Duodenal mucosa (tissue), 2 donors: Measurements from ENCODE around the gene ZMYM2.

Source experiments
- H3K27ac ChIP-seq: one replicate; pipeline ENCODE4 v1.7.0; 2013; ENCODE audit warnings: low read depth, low read length
- H3K27me3 ChIP-seq, 2 donors: one replicate each; pipeline ENCODE4 v1.7.0; 2013; ENCODE audit warnings: low read length in 2 of 2, control low read depth in 1 of 2; ENCODE audit not compliant: insufficient read depth in 2 of 2, control insufficient read depth in 1 of 2
- H3K36me3 ChIP-seq, 2 donors: one replicate each; pipeline ENCODE4 v1.7.0; 2013; ENCODE audit warnings: low read length in 2 of 2, control low read depth in 1 of 2; ENCODE audit not compliant: insufficient read depth in 2 of 2, control insufficient read depth in 1 of 2
- H3K4me1 ChIP-seq, 2 donors: one replicate each; pipeline ENCODE4 v1.7.0; 2013; ENCODE audit warnings: low read length in 2 of 2, control low read depth in 1 of 2; ENCODE audit not compliant: insufficient read depth in 2 of 2, control insufficient read depth in 1 of 2
- H3K4me3 ChIP-seq, 2 donors: one replicate each; pipeline ENCODE4 v1.7.0; 2013; ENCODE audit warnings: low read length in 2 of 2, low read depth in 1 of 2
- H3K9ac ChIP-seq, 2 donors: one replicate each; pipeline ENCODE4 v1.7.0; 2013; ENCODE audit warnings: low read length in 2 of 2, low read depth in 1 of 2
- H3K9me3 ChIP-seq, 2 donors: one replicate each; pipeline ENCODE4 v1.7.0; 2013; ENCODE audit warnings: low read length in 2 of 2, control low read depth in 1 of 2; ENCODE audit not compliant: control insufficient read depth in 1 of 2

The ZMYM2 gene

DNA sequence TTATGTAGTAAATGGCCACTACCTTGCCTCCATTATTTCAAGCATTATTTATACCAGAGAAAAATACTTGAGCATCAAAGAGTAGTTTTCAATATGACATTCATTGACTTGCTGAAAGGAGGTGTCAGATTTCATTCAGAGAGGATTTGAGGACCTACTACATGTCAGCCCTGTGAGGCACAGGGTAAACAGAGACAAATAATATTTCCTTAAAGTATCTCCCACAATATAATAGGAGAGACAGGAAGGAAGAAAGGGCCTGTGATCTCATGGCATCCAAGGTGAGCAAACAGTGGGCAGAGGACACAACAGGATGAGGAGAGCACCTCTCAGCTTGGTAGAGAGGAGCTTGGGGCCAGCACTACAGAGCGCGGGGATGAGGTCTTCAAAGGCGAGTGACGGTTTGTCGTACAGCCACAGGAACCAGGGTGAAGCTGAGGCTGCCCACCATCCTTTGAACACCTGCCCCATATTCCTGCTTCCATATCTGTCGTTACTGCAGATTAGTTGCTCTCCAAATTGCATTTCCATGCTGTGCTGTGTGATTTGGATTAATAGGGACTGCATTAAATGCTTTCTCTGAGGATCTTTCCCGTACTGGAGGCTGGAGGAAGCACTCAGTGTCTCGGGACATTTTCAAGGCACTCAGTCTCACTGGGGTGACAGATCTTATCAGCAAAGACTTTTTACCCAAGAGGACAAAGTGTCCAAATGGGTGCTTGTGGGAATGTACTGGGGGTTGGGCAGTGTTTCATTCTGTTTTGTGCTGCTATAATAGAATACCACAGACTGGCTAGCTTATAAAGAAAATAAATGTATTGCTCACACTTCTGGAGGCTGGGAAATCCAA is 143.2 kb downstream of the ZMYM2 start:
- H3K27me3 ChIP-seq: peaks cover 12 to 22% of the 10 kb centered on the region in 2 donors

DNA sequence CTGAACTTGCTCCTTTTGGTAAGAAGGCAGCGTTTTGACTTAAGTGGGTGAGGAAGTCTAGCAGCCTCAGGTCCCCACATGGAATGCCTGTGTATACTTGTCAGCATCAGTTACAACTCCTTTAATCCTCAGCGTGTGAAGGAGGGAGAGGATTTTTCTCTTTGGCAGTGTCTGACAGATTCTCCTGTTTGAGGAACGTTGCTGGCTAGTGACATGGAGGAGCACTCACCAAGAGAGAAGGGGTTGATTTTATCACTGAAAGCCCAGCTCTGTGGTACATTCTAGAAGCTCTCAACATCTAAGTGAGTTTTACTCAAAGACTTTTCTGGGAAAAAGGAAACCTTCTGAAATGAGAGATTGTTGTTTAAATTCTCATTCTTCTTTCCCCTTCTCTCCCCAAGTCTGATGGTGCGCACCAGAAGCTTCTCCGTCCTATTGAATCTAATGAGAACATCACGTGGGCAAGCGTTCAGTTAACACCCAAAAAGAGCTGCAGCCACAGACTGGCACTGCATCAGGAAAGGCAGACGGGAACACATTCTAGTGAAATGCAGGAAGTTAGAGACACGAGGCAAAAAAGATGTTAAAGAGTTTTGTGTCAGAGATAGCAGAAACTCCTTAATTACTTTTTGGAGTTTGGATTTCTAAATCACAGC is 144.1 kb downstream of the ZMYM2 start:
- H3K27me3 ChIP-seq: peaks cover 12 to 22% of the 10 kb centered on the region in 2 donors
- H3K9ac ChIP-seq: no peak overlapping the region

More for the DNA sequence above, 143.2 kb downstream of the ZMYM2 start:
- Histone ChIP-seq H3K9ac (no peak overlapping the region), H3K4me1 (no peaks in the 10 kb centered on the region), H3K27ac (no peak overlapping the region), H3K4me3 (no peak overlapping the region), H3K36me3 (no peaks in the 10 kb centered on the region), H3K9me3 (no peaks in the 10 kb centered on the region)

DNA sequence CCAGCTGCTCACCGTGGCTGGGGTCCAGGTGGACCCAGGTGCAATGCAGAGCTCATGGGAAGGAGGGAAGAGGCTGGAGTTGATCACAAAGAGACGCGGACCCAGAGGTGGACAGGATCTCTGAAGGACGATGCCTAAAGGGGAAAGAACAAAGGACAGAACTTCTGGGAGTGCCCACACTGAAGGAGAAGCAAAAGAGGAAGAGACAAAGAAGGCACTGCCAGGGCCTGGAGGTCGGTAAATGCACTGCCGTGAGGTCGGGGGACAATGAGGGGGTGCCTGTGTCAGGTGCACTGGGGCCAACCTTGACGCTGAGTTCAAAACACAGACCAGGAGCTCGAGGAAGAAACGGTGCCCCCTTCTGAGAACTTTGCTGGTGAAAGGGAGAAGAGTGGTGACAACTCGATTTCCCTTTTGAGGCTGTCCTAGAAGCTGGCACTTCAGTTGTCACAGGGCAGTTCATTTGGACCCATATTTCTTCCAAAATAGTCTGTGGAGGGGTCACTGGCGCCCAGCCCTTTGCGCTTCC is 146.7 kb downstream of the ZMYM2 start:
- H3K36me3 ChIP-seq: no peaks in the 10 kb centered on the region
- H3K9ac ChIP-seq: no peak overlapping the region
- H3K27me3 ChIP-seq: peaks cover 6 to 16% of the 10 kb centered on the region in 2 donors
- H3K4me1 ChIP-seq: no peaks in the 10 kb centered on the region
- no peak overlapping the region for H3K27ac ChIP-seq
- no peak overlapping the region for H3K4me3 ChIP-seq
- H3K9me3 ChIP-seq: no peaks in the 10 kb centered on the region

More for the DNA sequence above, 144.1 kb downstream of the ZMYM2 start:
- H3K4me1 ChIP-seq: no peaks in the 10 kb centered on the region
- no peaks in the 10 kb centered on the region for H3K9me3 ChIP-seq
- H3K36me3 ChIP-seq: no peaks in the 10 kb centered on the region
- H3K4me3 ChIP-seq: no peak overlapping the region
- no peak overlapping the region for H3K27ac ChIP-seq

DNA sequence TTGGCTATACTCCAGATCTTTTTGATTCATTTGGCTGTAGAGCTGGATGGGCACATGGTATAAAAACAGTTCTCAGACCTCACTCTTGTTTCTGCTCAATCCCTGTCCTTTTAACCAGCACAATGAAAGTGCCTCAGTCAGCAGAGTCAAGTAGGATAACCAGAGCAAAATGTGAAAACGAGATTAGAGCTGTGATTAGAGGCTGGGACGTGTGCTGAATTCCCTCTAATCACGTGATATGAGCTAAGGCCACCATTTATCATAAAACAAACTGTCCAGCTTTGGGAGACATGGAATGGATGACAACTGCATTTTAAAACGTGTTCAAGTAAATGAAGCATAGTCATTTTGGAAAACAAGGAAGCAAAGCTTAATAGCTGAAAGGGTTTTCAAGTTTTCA is 148.2 kb downstream of the ZMYM2 start:
- Histone ChIP-seq H3K27ac (no peak overlapping the region), H3K9ac (no peak overlapping the region), H3K27me3 (peaks cover 3 to 13% of the 10 kb centered on the region in 2 donors), H3K36me3 (no peaks in the 10 kb centered on the region), H3K4me3 (no peak overlapping the region), H3K4me1 (no peaks in the 10 kb centered on the region), H3K9me3 (no peaks in the 10 kb centered on the region)

DNA sequence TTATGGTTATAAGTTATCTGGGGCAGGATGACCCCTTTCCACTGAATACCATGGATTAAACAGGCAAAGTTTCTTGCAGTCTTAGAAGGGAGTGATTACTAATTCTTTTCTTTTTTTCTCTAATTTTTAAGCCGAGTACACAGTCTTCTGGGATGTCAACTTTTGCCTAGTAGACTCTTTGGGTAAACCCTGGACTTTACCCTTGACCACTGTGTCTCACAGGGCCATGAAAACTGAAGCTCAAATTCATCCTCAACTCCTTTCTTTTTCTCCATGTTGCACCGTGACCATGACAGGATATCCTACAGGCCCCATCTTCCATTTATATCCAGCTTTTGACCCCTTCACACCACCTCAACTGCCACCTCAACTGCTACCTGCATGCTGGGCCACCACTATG is 150.5 kb downstream of the ZMYM2 start:
- Histone ChIP-seq H3K9ac (no peak overlapping the region), H3K4me3 (no peak overlapping the region), H3K4me1 (no peaks in the 10 kb centered on the region), H3K9me3 (no peaks in the 10 kb centered on the region), H3K27ac (no peak overlapping the region), H3K36me3 (no peaks in the 10 kb centered on the region), H3K27me3 (peaks cover 0 to 3% of the 10 kb centered on the region in 2 donors)

DNA sequence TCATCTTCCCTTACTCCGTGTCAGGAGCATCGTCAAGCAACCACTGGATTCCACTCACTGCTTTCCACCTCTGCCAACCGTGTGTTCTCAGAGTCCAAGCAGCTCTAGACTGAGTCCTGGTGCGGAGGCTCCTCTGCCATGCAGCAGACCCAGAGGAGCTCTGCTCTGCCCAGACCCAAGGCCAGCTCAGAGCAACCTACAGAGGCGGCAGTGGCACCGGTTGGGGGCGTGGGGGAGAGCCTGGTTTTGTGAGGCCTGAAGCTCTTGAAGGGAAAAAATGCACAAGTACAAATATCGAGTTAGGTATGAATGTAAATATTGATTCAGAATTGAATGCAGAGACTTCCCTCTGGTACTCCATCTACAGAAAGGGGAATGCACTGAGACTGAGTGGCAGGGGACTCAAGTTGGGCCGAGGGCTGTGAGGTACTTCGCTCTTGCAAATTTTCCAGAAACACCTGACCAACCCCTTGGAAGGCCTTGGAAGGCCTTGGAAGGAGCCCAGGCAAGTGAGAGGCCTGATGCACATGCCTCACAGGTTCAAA is 155.6 kb downstream of the ZMYM2 start:
- Histone ChIP-seq H3K4me3 (no peak overlapping the region), H3K27me3 (no peaks in the 10 kb centered on the region), H3K27ac (no peak overlapping the region), H3K9me3 (no peaks in the 10 kb centered on the region), H3K9ac (no peak overlapping the region), H3K36me3 (no peaks in the 10 kb centered on the region), H3K4me1 (peaks cover 0 to 6% of the 10 kb centered on the region in 2 donors)

DNA sequence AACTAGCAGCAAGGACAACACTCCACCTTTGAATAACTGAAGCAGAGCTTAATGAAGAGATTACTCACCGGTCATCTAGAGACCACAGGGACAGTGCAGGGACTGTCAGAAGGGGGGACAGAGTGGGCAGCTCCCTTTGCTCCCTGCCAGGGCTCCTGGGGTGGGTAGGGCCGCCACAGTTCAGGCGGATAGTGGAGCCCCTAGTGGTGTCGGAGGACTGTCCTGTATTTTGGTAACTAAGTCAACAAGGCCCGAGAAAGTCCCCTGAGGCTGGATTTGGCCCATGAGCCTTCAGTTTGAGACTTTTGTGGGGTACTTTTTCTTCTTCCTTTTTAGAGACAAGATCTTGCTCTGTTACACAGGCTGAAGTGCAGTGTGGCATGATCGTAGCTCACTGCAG is 157.7 kb downstream of the ZMYM2 start:
- Histone ChIP-seq H3K4me1 (peaks cover 10% of the 10 kb centered on the region in 2 donors), H3K9ac (no peak overlapping the region), H3K4me3 (no peak overlapping the region), H3K9me3 (no peaks in the 10 kb centered on the region), H3K27me3 (no peaks in the 10 kb centered on the region), H3K36me3 (no peaks in the 10 kb centered on the region), H3K27ac (no peak overlapping the region)

DNA sequence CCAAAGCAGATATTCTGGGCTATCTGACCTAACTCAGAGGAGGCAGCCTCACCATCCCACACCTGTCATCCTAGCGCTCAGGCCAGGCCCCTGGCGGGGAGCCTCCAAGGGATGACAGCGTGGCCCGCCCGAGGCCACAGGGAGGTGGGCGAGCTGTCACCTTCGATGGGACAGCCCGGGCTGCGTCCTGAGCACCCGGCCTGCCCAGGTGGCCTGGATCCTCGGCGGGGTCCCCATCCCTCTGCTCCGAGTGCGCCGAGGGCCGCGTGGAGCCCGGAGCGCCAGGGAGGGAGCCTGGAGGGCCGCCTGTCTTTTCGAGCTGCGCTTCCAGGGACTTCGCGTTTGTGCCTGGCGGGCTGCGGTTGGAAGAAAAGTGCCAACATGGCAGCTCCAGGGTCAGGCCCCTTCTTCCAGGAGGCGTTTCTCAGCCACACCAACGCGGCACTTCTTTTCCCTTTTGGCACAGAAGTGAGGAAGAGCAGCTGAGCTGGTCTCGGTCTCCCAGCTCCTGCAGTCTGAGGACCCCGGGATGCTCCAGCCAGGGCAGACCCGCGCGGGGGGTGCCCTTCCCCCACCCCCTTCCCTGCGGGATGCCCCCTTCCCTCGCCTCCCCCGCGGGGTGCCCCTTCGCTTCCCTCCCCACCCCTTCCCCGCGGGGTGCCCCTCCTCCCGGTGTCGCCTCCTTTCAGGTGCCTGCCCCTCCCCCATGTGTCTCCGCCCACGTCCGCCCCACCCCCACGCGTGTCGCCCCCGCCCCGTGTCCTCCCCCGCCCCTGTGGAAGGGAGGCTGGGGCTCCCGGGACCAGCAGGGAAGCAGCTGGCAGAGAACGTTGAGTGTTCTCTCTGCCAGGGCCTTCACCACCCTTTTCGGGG is 160.0 kb downstream of the ZMYM2 start:
- no peaks in the 10 kb centered on the region for H3K9me3 ChIP-seq
- H3K4me3 ChIP-seq: peak overlapping the region; percentile 78
- H3K4me1 ChIP-seq: peaks cover 10% of the 10 kb centered on the region in 2 donors
- peak overlapping the region; percentile 87 for H3K27ac ChIP-seq
- no peaks in the 10 kb centered on the region for H3K27me3 ChIP-seq
- no peaks in the 10 kb centered on the region for H3K36me3 ChIP-seq
- H3K9ac ChIP-seq: peak overlapping the region; percentile 46 to 77

DNA sequence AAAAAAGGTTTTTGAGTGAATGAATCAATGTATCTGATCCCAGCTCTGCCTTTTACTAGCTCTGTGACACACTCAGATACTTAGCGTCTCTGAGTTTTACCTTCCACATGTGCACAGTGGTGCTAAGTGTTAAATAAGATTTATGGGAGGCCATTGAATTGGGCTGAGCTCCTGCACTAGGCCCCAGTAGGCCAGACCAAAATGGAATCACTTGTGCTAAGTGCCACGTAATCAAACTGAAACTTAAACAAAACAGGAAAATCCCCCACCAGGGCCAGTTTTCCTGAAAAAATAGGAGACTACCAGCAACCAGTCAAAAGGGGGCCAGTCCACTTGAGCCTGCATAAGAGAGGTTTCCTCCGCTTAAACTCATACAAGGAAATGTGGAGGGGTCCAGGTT is 161.4 kb downstream of the ZMYM2 start:
- Histone ChIP-seq H3K27ac (no peak overlapping the region), H3K36me3 (no peaks in the 10 kb centered on the region), H3K9ac (no peak overlapping the region), H3K4me1 (peaks cover 10% of the 10 kb centered on the region in 2 donors), H3K27me3 (peaks cover 0 to 3% of the 10 kb centered on the region in 2 donors), H3K9me3 (no peaks in the 10 kb centered on the region), H3K4me3 (peak overlapping the region; percentile 13 to 54)
